ENCODE results near the gene HNRNPA3.
"Not testable (repeated sequence)": the region's sequence is repeated elsewhere in the genome, so short reads cannot be mapped to it uniquely, and the experiment has no call there.

Gene HNRNPA3

DNA sequence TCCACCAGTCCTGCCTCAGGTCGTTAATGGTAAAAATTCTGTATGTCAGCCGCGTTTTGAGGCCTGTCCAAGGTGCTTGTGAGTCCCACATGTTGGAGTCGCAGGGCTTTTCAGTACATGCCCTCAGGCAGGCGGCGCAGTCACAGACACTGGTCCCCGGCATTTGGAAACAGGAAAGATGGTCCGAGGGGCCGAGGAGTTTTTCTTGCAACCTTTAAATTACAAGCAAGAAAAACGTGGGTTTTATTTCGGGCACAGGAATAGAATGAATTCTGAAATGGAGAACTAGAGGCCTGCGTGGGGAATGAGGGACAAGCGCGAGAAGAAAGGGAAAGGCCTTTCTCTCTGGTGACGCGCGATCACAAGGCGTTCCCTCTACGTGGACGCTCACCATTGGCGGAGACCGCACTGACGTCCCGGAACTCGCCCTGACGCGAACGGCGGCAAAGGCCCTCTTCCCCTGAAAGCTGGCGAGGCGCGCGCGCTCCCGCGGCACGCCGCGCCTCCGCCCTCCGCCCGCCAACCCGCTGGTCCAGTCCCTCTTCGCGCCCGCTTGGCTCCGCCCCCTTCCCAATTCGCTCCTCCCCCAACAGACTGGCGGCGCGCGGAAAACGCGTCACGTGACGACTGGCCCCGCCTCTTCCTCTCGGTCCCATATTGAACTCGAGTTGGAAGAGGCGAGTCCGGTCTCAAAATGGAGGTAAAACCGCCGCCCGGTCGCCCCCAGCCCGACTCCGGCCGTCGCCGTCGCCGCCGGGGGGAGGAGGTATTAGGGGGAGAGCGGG is at the start of gene HNRNPA3:
Gene HNRNPA3 (plus strand): TSS at position 689 of the 785 bp plus-strand sequence. CDS start 6 bp downstream, at position 695.
- peak; percentile 100 for DNase-seq

DNA sequence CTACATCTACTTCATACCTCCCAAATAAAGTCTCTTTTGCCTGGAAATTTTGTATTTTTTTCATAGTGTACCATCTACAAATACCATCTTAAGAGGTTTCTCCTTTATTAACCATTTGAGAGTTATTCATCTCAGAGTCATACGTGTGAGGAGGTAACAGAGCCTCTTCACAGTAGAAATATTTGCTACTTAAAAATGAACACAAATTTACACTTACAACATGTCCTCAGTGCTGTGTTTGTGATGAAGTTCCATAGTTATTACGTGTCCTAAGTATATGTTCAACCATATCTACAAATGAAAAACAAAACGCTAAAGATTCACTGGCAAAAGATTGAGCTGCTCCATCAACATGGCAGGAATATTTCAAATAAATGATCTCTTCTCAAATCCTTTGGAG is 48.5 kb upstream of the HNRNPA3 start:
- DNase-seq = no peak

DNA sequence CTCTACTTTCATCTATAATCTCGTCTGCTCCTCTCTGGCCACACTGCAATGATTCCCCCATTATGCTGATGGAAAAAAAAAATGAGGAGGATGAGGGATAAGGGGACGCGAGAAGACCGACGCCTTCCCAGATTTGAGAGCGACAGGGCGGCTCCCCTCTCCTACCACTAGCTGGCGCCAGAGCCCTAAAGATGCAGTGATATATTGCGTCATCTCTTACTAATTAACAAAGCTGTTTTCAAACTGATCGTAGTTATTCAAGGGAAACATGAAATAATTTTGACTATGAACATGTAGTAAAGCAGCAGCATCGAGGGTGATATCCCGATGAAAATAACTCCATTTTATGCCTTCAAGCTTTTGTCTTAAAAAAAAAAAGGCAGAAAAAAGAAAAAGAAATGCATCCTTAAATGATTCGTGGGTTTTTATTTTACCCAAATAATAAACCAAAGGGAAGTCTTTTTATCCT is 48.0 kb upstream of the HNRNPA3 start:
- DNase-seq = peak; percentile 68

DNA sequence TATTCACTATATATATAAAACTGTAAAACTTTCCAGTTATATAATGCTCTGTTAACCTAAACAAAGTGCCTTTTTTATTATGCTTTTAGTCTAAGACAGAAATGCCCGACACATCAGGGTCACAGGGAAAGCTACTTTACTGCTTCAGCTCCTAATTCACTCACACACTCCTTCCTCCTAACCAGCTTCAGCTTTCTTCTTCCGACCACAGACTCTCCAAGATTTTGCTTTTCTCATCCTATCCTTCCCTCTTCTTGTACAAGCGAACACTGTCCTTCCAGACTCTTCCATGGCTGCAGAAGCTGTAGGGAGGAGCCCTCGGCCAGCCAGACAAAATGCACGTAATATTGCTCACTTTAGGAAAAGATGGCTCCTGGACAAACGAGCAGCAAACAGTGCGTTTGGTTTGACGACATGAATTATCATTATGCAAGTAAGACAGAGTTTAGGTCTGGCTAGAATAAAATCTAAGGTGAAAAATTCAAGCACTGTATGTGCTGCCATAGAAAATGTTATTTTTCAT is 47.5 kb upstream of the HNRNPA3 start:
- DNase-seq = no peak

DNA sequence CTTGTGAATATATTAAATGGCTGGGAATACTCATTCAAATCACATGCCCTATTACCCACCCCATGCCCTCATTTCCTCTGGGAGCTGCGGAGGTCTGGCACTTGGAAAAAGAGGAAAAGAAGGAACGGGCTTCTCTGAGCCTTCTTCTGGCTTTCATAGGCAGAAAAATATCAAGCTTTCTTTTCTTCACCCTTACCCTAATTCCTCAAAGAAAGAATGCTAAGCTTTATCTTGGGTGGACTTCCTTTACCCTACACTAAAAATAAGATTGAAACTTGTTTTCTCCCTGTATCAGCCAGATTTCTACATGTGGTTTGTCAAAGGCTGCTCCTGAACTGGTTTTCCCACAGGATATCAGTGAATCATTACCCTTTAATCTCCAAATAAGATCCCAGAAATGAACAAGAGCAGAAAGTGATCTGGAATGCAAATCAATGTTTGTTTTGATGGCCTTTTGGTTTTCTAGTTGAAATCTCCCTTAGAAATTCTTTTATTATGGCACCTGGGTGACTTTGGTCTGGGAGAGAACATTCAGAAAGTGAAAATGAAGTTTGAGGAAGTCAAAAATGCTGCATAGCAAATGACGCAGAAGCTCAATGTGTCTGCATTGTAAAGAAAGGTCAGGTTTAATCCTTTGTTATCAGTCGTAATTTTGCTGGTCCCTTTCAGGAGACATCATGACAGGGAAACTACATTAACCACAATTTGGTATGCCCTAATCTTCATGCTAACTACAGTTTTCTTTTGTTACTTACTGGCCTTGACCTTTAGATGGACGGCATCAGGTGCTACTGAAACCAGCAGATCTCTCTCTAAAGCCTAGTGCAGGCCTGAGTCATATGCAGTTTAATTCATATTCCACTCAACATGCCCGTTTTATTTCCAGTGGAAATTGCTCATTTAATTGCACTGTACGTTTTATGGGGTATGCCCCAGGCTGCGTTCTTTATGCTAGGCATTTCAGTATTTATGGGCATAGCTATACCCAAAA is 46.6 kb upstream of the HNRNPA3 start:
- no peak for DNase-seq

DNA sequence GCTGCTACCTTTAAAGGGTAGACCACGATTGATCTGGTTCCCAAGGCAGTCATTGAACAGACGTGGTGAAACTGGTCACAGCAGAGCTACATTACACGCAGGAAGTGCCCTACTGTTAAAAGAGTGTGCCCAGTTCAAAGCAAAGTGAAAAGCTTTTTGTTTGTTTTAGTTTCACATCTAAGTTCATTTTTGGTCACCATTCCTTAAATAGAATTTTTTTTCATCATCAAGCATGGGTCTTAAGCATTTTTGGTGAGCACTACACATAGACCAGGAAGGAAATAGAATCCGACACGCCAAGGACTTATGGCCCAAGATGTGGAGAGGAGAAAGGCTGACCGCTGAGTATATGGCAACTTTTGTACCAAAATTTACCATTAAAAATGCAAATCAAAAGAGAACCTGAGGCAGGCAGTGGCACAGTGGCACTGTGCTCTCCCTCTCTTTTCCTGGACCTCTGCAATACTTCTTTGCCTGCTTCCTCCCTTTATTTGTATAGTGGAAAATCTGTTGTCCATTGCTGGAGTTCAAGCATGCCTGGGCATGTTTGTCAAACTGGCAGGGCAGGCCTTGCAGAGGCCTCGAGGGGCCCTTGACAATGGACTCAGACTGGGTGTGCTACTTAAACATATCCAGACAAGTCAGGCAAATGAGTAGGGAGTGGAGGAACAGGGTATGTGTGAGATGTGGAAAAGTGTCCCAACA is 42.6 kb upstream of the HNRNPA3 start:
- DNase-seq = no peak

DNA sequence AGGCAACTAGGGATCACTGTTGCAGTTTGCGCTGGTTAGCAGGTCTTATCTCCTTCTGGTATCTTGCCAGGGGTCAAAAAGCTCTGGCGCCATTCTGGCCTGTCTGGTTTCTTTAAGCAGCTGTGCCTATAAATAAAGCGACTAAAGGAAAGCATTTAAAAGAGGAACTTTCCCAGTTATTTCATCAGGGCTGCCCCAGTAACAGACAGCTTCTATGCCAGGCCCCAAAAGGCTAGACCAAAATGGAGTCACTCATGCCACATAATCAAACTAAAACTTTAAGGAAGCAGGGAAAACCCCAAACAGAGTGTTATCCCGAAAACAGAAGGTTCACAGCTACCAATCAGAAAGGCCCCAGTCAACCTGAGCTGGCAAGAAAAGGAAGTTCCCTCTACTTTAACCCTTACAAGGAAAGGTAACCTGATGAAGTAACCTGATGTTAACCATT is 41.2 kb upstream of the HNRNPA3 start:
- DNase-seq = no peak

DNA sequence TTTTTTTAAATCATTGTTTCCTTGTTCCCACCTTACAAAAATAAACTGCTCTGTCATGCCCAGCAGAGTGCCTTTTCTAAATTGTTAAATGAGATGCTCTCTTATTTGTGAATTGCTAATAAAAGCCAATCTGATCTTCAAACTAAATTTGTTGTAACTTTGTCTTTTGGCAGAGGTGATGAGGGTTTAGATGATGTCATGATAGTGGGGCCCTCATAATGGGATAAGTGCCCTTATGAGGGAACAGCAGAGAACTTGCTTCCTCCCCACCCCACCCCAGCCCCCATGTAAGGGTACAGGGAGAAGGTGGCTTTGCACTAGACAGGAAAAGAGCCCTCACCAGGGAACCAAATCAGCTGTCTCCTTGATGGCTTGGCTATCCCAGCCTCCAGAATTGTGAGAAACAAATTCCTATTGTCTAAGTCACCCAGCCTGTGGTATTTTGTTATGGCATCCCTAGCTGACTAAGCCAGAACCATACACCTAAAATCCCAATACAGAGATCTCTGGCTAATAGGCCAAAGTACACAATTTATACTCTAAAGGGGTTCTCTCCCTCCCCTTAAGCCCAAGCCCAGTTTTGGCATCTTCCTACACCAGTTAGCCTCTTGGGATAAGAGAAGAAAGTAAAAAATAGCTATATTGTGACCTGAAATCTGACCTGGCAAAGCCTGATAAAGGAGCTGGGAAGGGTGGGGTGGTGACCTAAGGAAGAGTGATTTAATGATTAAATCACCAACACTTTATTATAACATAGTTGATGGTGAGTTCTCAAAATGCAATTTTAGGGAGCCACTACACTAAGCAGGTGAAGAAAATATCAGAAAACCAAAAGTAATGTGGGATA is 40.3 kb upstream of the HNRNPA3 start:
- no peak for DNase-seq

DNA sequence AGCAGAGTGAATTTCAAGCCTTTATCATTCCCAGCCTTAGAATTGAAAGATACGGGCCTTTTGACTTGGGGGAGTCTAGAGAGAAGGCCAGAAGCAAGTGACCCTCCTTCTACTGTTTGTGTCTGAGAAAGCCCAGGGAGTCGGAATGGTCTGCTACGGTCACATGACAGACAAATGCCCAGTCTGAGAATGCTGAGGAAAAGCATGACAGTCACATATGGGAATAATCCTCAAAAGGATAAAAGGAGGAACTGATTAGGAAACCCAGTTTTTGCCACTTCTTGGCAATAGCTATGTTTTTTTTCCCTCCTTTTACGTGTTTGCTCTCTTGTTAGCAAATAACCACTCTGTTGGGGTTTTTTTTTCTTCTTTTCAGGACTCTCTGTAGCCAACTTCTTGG is 38.1 kb upstream of the HNRNPA3 start:
- DNase-seq = no peak

DNA sequence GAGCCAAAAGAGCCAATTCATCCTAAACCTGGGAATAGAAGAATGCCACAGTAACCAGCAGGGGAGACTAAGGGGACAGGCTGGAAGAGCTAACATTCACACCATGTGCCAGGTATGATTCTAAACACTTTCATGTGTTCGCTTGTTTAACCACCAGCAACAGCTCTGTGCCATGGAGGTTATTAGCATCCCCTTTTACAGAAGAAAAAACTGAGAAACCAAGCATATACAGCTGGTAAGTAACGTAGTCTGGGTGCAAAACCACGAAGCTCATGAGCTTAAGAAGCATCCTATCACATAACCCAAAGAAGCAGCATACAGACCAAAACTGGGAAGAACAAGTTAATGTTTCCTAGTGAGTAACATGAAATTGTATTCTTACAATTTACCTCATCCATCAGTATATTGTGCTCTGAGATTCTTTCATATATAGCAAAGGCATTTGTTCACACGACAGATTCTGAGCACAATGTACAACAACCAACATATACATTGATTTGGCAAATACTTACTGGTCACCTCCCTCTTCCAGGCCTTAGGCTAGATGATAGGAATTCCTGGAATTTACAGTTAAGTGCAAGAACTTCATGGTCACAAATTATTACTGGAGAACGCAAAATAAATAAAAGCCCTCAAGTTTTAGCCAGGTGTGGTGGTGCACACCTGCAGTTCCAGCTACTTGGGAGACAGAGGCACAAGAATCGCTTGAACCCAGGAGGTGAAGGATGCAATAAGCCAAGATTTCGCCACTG is 36.5 kb upstream of the HNRNPA3 start:
- DNase-seq = no peak

DNA sequence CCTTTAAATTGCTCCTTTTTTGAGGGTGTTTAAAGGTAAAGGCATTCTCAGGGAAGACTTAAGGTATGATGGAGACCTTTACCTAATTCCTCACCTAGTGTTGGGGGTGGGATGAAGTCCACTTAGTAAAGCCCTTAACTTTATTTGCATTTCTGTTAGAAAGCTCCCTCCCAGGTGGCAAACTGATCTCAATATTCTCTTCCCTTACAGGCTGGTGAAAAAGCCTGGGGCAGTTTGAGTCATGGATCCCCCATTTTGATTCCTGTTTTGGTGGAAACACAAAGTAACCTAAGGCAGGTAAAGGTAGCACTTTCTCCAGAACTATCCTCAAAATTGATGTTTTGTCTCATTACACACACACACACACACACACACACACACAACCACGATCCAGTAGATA is 33.8 kb upstream of the HNRNPA3 start:
- no peak for DNase-seq

DNA sequence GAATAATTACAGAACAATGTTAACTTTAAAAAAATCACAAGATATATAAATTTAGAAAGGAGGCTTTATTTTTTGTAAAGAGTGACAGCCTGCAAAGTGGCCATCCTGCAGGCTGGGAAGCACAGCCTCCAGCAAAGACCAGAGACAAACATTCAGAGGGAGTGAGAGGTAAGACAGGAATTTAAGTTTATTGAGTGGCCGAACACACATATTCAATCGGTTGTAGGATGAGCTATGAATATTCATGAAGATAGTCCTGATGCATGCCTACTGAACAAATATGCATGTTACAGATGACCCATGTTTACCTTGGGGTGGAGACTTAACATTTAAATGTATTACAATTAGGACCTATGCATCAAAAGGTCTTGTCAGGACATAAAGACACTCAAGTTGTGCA is 33.4 kb upstream of the HNRNPA3 start:
- DNase-seq = no peak

DNA sequence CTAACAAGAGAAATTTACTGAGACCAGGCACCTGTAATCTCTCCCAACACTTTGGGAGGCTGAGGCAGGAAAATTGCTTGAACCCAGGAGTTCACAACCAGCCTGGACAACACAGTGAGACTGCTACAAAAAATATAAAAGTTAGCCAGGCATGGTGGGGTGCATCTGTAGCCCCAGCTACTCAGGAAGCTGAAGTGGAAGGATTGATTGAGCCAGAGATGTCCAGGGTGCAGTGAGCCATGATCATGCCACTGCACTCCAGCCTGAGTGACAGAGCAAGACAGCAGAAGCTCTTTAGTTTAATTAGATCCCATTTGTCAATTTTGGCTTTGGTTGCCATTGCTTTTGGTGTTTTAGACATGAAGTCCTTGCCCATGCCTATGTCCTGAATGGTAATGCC is 32.9 kb upstream of the HNRNPA3 start:
- DNase-seq = not testable (repeated sequence)

DNA sequence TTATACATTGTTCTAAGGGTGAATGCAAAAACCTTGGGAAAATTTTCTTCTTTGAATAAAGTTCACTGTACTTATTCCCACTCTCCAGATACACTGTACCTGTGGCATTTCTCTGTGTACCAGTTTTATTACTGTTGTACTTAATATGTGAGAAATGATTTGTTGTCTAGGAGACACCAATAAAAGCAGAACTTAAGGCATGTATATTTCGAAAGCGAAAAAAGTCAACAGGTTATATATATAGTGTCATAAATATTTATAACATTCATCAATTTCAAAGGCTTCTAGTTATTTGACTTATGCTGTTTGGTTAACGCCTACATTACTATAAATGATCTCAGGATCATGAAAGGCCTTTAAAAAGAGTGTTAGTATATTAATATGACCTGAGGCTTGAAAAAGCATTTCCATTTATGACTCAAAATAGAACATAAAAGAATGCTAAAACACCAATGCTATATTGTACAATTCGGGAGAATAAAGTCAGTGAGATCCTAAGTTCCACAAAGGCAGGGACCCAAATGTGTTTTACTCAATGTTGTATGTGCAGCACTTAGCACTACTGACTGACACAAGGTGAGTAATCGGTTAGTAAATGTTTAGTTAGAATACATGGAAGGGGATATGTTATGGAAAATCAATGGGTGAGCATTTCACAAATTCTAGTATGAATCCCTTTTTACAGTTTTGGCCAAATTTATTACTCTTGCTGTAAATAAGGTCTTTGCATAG is 32.2 kb upstream of the HNRNPA3 start:
- DNase-seq = no peak

DNA sequence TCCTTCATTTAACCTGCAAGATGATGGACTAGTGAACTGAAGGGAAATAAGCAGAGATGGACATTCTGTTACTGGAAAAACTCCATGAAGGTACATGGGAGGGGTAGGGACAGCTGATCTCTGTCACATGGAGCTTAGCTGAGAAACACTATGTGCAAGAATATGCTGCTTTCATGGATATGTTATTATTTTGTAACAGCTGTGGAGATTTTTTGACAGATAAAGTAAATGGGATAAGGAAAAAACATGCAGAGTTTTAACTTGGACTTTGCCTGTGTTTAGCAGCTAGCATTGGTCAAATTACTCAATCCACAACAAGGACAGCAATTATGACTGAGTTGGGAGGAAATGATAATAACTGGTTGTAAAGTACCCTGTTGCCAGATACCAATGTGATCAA is 28.7 kb upstream of the HNRNPA3 start:
- DNase-seq = no peak

DNA sequence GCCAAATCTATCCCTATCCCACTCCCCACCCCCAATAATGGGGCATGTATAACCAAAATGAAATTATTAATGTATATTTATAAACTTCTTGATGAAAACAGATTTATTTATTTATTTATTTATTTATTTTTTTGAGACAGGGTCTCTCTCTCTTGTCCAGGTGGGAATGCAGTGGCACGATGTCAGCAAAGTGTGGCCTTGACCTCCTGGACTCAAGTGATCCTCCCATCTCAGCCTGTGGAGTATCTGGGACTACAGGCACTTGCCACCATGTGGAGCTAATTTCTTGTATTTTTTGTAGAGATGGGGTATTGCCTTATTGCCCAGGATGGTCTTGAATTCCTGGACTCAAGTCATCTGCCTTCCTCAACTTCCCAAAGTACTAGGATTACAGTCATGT is 28.0 kb upstream of the HNRNPA3 start:
- no peak for DNase-seq

DNA sequence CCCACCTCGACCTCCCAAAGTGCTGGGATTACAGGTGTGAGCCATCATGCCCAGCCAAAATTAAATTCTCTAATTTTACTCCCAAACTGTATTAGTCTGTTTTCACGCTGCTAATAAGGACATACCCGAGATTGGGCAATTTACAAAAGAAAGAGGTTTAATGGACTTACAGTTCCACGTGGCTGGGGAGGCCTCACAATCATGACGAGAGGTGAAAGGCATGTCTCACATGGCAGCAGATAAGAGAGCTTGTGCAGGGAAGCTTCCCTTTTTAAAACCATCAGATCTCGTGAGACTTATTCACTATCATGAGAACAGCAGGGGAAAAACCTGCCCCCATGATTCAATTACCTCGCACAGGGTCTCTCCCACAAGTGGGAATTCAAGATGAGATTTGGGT is 26.6 kb upstream of the HNRNPA3 start:
- not testable (repeated sequence) for DNase-seq

DNA sequence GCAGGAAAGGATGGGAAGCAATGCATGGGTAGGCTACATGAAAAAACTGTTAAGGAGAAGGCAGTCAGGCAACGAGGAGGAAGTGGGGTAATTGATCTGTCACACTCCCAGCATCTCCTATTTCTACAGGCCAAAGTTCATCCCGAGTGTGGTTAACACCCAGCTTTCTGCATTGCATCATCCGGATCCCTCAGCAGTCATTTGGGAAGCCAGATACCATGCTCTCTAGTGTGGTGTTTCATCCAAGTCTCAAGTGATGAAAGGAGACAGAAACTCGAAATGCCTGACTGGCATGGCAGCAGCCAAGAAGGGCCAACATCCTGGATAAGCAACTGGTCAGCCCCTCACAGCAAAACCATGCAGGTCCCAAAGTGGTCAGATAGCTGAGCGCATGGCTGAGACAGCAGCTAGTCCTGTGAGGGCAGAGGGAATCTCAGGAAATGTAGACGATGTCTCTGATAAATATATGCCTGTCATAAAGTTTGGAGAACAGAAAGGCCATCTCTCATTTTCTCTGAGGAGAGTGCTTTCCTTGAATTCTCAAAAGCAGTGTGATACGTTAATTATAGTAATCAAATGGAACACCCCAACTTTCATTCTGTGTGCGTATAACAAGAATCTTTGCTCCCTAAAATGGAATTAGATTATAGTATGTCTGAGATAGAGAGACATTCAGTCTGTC is 24.8 kb upstream of the HNRNPA3 start:
- no peak for DNase-seq
